ENCODE results near the gene TMSB15B.
"Not testable (repeated sequence)": the region's sequence is repeated elsewhere in the genome, so short reads cannot be mapped to it uniquely, and the experiment has no call there.

DNA sequence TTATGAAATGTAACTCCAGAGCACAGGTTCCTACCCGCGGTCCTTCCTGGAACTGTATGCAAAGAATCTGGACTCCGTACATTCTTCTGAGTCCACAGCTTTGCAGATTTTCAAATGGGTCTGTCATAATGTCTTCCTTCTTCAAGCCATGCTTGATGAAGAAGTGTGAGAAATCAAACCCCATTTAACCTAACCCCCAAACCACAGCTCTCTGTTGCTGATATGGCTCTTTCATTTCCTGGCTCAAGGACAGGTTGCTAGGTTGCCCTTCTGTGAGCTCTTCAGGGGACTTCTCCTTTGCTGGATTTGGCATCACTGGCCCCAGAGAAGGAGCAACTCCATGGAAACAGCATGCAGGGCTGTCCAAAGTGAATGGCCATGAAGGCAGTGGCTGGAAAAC is 41.9 kb upstream of the TMSB15B start:
- TF ChIP-seq POLR2AphosphoS5, EP300, POLR2A (IDR thresholded peaks at IDR 0.05): not testable (repeated sequence)
- TF ChIP-seq, protein P1, sequence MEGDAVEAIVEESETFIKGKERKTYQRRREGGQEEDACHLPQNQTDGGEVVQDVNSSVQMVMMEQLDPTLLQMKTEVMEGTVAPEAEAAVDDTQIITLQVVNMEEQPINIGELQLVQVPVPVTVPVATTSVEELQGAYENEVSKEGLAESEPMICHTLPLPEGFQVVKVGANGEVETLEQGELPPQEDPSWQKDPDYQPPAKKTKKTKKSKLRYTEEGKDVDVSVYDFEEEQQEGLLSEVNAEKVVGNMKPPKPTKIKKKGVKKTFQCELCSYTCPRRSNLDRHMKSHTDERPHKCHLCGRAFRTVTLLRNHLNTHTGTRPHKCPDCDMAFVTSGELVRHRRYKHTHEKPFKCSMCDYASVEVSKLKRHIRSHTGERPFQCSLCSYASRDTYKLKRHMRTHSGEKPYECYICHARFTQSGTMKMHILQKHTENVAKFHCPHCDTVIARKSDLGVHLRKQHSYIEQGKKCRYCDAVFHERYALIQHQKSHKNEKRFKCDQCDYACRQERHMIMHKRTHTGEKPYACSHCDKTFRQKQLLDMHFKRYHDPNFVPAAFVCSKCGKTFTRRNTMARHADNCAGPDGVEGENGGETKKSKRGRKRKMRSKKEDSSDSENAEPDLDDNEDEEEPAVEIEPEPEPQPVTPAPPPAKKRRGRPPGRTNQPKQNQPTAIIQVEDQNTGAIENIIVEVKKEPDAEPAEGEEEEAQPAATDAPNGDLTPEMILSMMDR (IDR thresholded peaks at IDR 0.05) = not testable (repeated sequence)
